ENCODE data around the gene RNF112. TPM values are rescaled to one million over a fixed set of nuclear protein-coding genes. Genes with fewer than 3 reads are reported as not detected.

Gene RNF112
- total RNA-seq, 1 donor from 2014 or later = 8.6 TPM

GRCh38 chr17:19385521-19385983 lies 25.5 kb upstream of the RNF112 start:
- H3K36me3 Mint-ChIP-seq (ENCODE audit: unreplicated experiment) = no peaks in the 10 kb centered on the region
- peaks cover 23% of the 10 kb centered on the region for H3K4me1 Mint-ChIP-seq (ENCODE audit: low read depth, unreplicated experiment)
- H3K4me3 Mint-ChIP-seq (ENCODE audit: unreplicated experiment) = peak overlapping the region; percentile 73

GRCh38 chr17:19386051-19386929 lies 24.7 kb upstream of the RNF112 start:
- TF ChIP-seq, protein P1, sequence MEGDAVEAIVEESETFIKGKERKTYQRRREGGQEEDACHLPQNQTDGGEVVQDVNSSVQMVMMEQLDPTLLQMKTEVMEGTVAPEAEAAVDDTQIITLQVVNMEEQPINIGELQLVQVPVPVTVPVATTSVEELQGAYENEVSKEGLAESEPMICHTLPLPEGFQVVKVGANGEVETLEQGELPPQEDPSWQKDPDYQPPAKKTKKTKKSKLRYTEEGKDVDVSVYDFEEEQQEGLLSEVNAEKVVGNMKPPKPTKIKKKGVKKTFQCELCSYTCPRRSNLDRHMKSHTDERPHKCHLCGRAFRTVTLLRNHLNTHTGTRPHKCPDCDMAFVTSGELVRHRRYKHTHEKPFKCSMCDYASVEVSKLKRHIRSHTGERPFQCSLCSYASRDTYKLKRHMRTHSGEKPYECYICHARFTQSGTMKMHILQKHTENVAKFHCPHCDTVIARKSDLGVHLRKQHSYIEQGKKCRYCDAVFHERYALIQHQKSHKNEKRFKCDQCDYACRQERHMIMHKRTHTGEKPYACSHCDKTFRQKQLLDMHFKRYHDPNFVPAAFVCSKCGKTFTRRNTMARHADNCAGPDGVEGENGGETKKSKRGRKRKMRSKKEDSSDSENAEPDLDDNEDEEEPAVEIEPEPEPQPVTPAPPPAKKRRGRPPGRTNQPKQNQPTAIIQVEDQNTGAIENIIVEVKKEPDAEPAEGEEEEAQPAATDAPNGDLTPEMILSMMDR (IDR thresholded peaks at IDR 0.05; ENCODE audit: partially characterized antibody, unreplicated experiment) = no peak
- Mint-ChIP-seq H3K27ac (ENCODE audit: unreplicated experiment) (peak overlapping the region; percentile 88), H3K4me3 (ENCODE audit: unreplicated experiment) (peak overlapping the region; percentile 73), H3K4me1 (ENCODE audit: low read depth, unreplicated experiment) (peaks cover 24% of the 10 kb centered on the region), H3K9me3 (ENCODE audit: unreplicated experiment) (peaks cover 14% of the 10 kb centered on the region), H3K36me3 (ENCODE audit: unreplicated experiment) (no peaks in the 10 kb centered on the region), H3K27me3 (ENCODE audit: unreplicated experiment) (peaks cover 12% of the 10 kb centered on the region)
- DNase-seq = peak; percentile 44

More at GRCh38 chr17:19385521-19385983, 25.5 kb upstream of the RNF112 start:
- Mint-ChIP-seq H3K27ac (ENCODE audit: unreplicated experiment) (peak overlapping the region; percentile 73), H3K9me3 (ENCODE audit: unreplicated experiment) (peaks cover 14% of the 10 kb centered on the region), H3K27me3 (ENCODE audit: unreplicated experiment) (peaks cover 15% of the 10 kb centered on the region)
- DNase-seq = no peak
- TF ChIP-seq, protein P1 (IDR thresholded peaks at IDR 0.05; ENCODE audit: partially characterized antibody, unreplicated experiment) = no peak

GRCh38 chr17:19386974-19387920 lies 23.8 kb upstream of the RNF112 start, which contains the start of gene MFAP4:
Gene MFAP4, minus strand, starts transcription at chr17:19387190. Its CDS starts 35 bp downstream, at chr17:19387155.
- no peaks in the 10 kb centered on the region for H3K36me3 Mint-ChIP-seq (ENCODE audit: unreplicated experiment)
- H3K27ac Mint-ChIP-seq (ENCODE audit: unreplicated experiment) = peak within 1 kb of the TSS; percentile 96
- peak within 1 kb of the TSS; percentile 78 for H3K4me3 Mint-ChIP-seq (ENCODE audit: unreplicated experiment)
- peaks cover 27% of the 10 kb centered on the region for H3K4me1 Mint-ChIP-seq (ENCODE audit: low read depth, unreplicated experiment)
- TF ChIP-seq, protein P1 (IDR thresholded peaks at IDR 0.05; ENCODE audit: partially characterized antibody, unreplicated experiment) = no peak
- DNase-seq = peak; percentile 74
- peaks cover 14% of the 10 kb centered on the region for H3K9me3 Mint-ChIP-seq (ENCODE audit: unreplicated experiment)
- H3K27me3 Mint-ChIP-seq (ENCODE audit: unreplicated experiment) = peaks cover 11% of the 10 kb centered on the region

- Mint-ChIP-seq H3K4me3 (ENCODE audit: unreplicated experiment) (peak overlapping the region; percentile 78), H3K9me3 (ENCODE audit: unreplicated experiment) (peaks cover 14% of the 10 kb centered on the region), H3K36me3 (ENCODE audit: unreplicated experiment) (no peaks in the 10 kb centered on the region), H3K27me3 (ENCODE audit: unreplicated experiment) (peaks cover 11% of the 10 kb centered on the region), H3K27ac (ENCODE audit: unreplicated experiment) (peak overlapping the region; percentile 96), H3K4me1 (ENCODE audit: low read depth, unreplicated experiment) (peaks cover 27% of the 10 kb centered on the region)
- no peak for DNase-seq
- TF ChIP-seq, protein P1 (IDR thresholded peaks at IDR 0.05; ENCODE audit: partially characterized antibody, unreplicated experiment) = no peak
These were observed 23.0 kb upstream of the RNF112 start for GRCh38 chr17:19387921-19388521.
